C4-2B (cell line): ENCODE data around the gene HTT.

Source experiments
- H3K27ac ChIP-seq: fragments of 450-650 bp; 2 replicates; pipeline ENCODE4 v1.5.1; 2017
- CTCF ChIP-seq: fragments of 450-650 bp; conservative IDR thresholded peaks from 2 replicates; pipeline ENCODE4 v1.5.1; 2017; ENCODE audit warnings: mild to moderate bottlenecking
- ZFX ChIP-seq: fragments of 450-650 bp; IDR thresholded peaks from 2 replicates; pipeline ENCODE4 v1.6.1; 2017

The HTT gene

GRCh38 chr4:3041192-3042142 is 33.0 kb upstream of the HTT start:
- peak overlapping the region; percentile 72 for H3K27ac ChIP-seq
- 0 out of 2 replicates have a peak, but pooled peaks have one; percentile 6 for TF ChIP-seq CTCF
- peak; percentile 70; the same call in 1 of the 2 replicates for TF ChIP-seq ZFX

GRCh38 chr4:3042226-3042625 is 32.3 kb upstream of the HTT start:
- peak overlapping the region; percentile 72 for H3K27ac ChIP-seq
- TF ChIP-seq CTCF: no peak
- TF ChIP-seq ZFX: no peak

GRCh38 chr4:3043282-3044020 is 31.0 kb upstream of the HTT start:
- no peak overlapping the region for H3K27ac ChIP-seq
- TF ChIP-seq ZFX (no peak), CTCF (no peak)

- TF ChIP-seq CTCF: no peak
- no peak for TF ChIP-seq ZFX
- H3K27ac ChIP-seq: no peak overlapping the region
Measured at GRCh38 chr4:3044870-3045819, 29.3 kb upstream of the HTT start.

- H3K27ac ChIP-seq: no peak overlapping the region
- TF ChIP-seq CTCF: no peak
- no peak for TF ChIP-seq ZFX
Measured at GRCh38 chr4:3046162-3046561, 28.3 kb upstream of the HTT start.

GRCh38 chr4:3046623-3047022 is 27.9 kb upstream of the HTT start:
- TF ChIP-seq CTCF: no peak
- no peak overlapping the region for H3K27ac ChIP-seq
